Fibroblast of peridontal ligament (primary cell): Measurements from ENCODE around the gene MRPL1.
A peak's percentile ranks its signal among the peaks of the same experiment; 100 is the strongest.

Experiments used
- DNase-seq: peaks from one replicate; pipeline ENCODE4 v3.0.0-alpha.2; 2010; ENCODE audit errors: extremely low read depth

The MRPL1 gene

GRCh38 chr4:77862478-77863216, at the start of gene MRPL1:
Gene MRPL1 (plus strand): TSS chr4:77862830. CDS start chr4:77862849, 19 bp downstream.
- peak; percentile 98 for DNase-seq

DNA sequence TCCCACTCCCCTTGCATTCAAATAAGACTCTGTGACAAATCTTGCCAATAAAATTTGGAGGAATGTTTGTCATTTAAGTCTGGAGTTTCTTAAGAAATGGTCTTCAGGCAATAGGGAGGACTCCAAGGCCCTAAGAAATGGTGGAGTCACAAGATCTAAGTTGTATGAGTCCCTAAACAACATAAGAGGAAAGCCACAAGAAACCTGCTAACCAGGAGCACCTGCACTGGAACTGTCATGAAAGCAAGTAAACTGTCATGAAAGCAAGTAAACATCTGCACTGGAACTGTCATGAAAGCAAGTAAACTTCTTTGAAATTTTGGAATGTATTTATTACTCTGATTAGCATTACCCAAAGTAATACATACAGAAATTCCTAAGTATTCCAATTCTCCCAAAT, 47.0 kb upstream of the MRPL1 start:
- no peak for DNase-seq

- DNase-seq: no peak
These were observed 46.1 kb upstream of the MRPL1 start for GRCh38 chr4:77816546-77816945.

GRCh38 chr4:77817304-77818072, 45.1 kb upstream of the MRPL1 start:
- no peak for DNase-seq

DNA sequence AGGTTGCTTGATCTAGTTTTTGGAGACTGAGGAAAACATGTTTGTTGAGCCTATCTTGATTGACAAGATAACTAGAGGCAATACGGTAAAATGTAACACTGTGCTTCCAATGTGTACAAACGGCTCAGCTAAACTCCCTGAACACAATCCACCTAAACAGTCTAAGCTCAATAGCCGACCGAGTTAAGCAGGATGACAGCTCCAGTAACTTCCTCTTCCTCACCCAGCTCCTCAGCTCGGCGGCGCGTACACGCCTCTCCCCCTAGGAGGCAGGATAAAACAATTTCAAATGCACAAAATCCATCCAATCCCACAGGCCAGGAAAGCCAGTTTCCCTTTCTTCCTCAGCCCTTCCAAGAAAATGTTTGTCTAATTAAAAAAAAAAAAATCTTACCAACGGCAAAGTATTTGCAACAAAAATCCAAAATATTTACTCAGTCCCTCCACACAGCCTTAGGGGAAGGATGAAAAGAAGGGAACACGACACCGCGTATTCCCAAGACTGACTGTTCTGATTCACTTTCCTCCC, 44.5 kb upstream of the MRPL1 start:
- DNase-seq: peak; percentile 84

DNA sequence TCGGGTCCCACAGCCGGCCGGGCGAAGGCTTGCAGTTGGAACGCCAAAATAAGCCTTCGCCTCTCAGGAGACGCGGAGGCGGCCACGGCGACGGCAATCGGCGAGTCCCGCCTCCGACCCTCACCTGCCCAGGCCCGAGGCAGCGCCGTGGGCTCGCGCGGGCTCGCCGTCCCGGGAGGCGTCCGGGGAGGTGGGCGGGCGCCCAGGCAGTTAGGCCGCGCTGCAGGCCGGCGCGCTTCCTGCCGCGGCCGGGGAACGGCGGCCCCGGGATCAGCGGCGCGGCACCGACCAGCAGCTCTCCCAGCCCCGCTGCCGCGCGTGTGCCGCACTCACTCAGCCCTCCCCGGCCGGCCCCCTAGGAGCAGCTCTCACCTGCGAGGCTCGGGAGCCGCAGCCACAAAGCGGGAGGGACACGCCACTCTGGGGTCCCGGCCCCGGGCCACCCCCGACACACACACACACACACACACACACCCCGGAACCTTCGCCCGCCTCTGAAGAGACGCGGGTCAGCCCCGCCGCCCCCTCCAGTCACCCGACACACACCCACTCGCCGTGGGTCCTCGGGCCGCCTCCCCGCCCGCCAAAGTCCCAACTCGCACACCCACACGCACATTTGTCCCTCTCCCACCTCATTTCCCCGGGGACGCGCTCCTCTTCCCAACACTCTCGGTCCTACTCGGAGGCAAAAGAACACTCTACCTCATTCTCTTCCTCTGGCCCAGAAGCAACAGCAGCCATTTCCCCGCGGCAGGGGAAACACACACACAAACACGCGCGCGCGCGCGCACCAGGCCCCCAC, 43.8 kb upstream of the MRPL1 start, which contains the start of gene CNOT6L:
CNOT6L (minus strand) TSS at position 767 of the 802 bp plus-strand sequence; CDS start at position 707, 60 bp downstream.
- DNase-seq: peak; percentile 39

DNA sequence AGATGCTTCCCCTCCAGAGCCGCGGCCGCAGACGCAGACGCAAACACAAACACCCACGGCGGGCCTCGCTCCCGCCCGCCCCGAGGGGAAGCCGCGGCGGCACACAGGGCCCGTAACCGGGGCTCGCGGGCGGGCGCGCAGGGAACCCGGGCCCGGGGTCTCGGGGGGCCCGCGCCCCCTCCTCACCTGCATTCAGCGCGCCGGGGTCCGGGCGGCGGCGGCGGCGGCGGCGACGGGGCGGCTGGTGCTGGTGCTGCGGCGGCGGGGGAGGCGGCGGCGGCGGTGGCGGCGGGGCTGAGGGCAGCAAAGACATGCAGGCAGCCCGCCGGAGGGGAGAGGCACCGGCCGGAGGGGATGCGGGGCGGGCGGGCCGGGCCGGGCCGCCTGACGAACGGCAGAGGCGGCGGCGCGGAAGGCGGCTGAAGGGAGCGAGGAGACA, 43.2 kb upstream of the MRPL1 start:
- DNase-seq: no peak

DNA sequence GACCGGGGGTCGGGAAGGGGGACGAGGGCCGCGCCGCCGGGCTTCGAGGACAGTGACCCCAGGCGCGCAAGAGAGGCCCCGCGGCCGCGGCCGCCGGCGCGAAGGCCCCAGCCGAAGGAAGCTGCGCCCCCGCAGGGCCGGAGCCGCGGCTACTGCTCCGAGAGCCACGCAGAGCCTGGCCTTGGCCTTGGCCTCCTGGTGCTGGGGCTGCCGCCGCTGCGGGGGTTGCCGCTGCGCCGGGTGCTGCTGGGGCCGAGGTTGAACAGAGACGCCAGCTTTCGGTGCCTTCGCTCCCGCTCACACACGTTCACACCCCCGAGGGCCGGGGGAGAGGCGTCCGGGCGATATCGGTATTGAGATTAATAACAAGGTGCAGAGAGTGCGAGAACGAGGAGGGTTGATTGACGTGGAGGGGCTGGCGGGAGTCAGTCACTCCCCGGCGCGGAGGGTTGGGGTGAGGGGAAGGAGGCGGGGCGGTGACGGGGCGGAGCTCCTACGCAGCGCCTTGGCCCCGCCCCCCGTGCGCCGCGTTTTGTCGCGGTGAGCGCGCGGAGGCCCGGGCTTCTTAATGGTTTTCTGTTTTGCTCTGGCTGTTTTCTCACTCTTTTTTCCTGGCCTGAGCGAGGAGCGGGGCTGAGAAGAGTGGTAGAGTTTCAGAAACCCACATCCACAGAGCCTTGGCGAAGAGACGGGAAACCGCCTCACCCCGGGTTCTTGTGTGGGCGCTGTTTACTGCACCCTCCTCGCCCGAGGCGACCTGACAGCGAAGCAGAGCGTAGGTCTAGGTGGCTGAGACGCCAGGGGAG, 42.6 kb upstream of the MRPL1 start:
- peak; percentile 72 for DNase-seq

DNA sequence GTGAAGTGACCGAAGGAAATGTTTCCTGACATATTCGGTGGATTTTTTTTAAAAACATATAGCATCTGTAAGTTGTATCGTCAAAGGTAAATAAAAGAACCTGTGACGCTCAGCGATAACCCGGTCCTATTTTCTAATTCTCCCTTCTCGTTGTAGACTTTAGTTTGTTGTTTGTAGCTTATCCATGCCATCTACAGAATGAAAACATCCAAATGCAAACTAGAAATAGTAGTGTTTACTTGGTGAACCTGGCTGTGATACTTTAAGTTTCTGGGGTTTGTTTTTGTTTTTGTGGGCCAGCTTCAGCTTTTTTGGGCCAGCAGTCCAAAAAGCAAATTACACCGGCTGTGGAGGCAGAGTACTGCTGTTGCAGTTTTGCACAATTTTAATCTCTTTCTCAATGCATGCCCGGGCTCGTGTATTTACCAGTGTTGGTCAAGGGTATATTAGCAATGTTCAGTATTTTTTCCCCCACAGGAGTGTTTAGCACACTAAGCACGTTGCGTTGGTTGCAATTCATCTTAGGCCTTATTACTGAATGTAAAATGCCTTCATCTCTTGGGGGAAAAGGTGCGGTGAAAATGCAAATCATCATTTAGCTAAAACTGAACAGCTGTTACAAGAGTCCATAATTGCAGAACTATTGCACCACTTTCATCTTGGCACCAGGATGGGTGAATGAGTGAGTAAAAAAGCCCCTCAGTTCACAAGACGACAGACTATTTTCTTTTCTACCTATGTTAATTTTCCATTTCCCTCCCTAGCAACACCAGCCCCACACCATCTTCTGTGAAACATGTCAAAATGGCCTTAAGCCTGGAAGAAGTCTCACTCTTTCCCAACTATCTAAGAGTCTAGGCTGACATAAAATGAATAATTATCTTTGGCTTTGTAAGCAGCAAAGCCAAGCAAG, 41.7 kb upstream of the MRPL1 start:
- DNase-seq: peak; percentile 49

- no peak for DNase-seq
These were observed 40.9 kb upstream of the MRPL1 start for GRCh38 chr4:77821775-77822174.

GRCh38 chr4:77826275-77826674, 36.4 kb upstream of the MRPL1 start:
- DNase-seq: no peak

- DNase-seq: no peak
These were observed 35.3 kb upstream of the MRPL1 start for GRCh38 chr4:77827343-77827742.

DNA sequence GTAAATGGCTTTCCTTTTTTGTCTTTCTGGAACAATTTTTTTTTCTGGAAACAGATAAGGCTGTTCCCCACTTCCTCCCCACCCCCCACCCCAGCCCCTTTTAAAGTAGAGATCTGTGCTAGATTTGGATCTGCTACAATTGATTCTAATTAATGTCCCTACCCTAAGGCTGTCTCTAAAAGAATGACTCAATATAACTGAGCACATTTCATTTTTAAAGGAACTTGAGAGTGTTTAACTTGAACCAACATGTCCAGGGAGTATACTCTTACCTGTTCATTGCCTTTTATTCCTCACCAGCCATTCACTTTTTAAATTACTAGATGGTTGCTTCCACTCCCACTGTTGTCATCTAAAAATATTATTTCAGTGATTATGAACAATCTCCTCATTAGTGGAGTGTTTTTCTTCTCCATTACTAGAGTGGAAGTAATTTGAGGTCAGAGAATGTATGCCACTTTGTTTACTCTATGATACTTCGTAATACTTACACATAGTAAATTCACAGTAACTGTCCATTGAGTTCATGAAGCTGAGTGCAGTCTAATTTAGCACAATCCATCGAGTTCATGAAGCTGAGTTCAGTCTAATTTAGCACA, 29.4 kb upstream of the MRPL1 start:
- DNase-seq: no peak

DNA sequence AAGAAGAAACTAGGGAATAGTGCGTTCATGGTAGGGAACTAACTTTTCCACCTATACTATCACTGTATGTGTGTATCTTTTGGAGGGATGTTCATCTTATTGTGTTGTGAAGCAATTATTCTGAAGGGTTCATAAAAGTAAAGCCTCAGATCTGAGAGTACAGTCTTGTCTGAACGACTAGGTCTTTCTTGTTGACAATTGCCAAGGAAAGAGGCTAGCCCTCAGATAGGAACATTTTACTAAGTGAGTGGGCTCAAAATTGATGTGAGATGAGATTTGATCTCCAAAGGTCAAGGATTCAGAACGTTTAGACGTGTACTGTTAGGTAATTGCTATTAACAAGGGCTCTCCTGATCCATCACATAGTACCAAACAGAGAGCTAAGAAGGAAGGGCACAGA, 28.2 kb upstream of the MRPL1 start:
- no peak for DNase-seq

GRCh38 chr4:77843628-77844027, 19.0 kb upstream of the MRPL1 start:
- no peak for DNase-seq

DNA sequence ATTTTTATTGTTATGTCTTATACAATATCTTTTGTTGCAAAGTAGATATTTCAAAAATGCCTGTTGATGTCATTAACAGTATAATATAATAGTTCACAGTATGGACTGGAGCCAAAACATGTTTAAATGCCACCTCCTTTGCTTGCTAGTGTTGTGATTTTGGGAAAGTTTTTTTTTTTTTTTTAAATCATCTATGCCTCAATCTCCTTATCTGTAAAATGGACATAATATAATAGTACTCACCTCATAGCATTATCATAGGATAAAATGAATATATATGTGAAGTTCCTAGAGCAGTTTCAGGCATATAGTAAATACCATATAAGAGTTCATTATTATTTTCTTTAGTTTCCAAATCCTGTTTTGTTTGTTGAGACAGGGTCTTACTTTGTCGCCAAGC, 18.3 kb upstream of the MRPL1 start:
- no peak for DNase-seq

- peak; percentile 7 for DNase-seq
These were observed 17.2 kb upstream of the MRPL1 start for GRCh38 chr4:77845400-77845799.

- DNase-seq: no peak
These were observed 16.7 kb upstream of the MRPL1 start for GRCh38 chr4:77845929-77846328.

GRCh38 chr4:77848508-77848907, 14.1 kb upstream of the MRPL1 start:
- DNase-seq: no peak
